HepG2 (cell line): ENCODE data around the gene C12orf60. TPM values are rescaled to one million over a fixed set of nuclear protein-coding genes. Genes with fewer than 3 reads are reported as not detected.

Experiments used
- CREB1 ChIP-seq, 2 experiments: fragments of 450-650 bp in 1 of 2; IDR thresholded peaks; 2 replicates each; pipeline ENCODE4 v1.6.1; 2016 to 2017; ENCODE audit warnings: control low read depth in 1 of 2, mild to moderate bottlenecking in 1 of 2, missing compliant biosample characterization in 1 of 2, missing genetic modification characterization in 1 of 2
- FOSL2 ChIP-seq: sonication (generic); formaldehyde crosslinking; IDR thresholded peaks from 2 replicates; pipeline ENCODE4 v1.4.0; 2020; ENCODE audit warnings: missing genetic modification reagents
- FOXK1 ChIP-seq: sonication (generic); formaldehyde crosslinking; IDR thresholded peaks from 2 replicates; pipeline ENCODE4 v1.4.0; 2020; ENCODE audit warnings: low read depth, missing genetic modification reagents, borderline replicate concordance
- HOXA5 ChIP-seq: sonication (generic); formaldehyde crosslinking; IDR thresholded peaks from 2 replicates; pipeline ENCODE4 v1.4.0; 2020; ENCODE audit warnings: missing genetic modification reagents
- KIAA2018 ChIP-seq: sonication (generic); formaldehyde crosslinking; IDR thresholded peaks from 2 replicates; pipeline ENCODE4 v1.5.0; 2020; ENCODE audit warnings: mild to moderate bottlenecking, missing genetic modification reagents, borderline replicate concordance
- POGK ChIP-seq: sonication (generic); formaldehyde crosslinking; conservative IDR thresholded peaks from 2 replicates; pipeline ENCODE4 v1.8.0; 2022; ENCODE audit warnings: mild to moderate bottlenecking, moderate library complexity, missing genetic modification reagents
- POGZ ChIP-seq: sonication (generic); formaldehyde crosslinking; IDR thresholded peaks from 2 replicates; pipeline ENCODE4 v1.4.0; 2020; ENCODE audit warnings: mild to moderate bottlenecking, missing genetic modification reagents
- ZIK1 ChIP-seq: sonication (generic); formaldehyde crosslinking; IDR thresholded peaks from 2 replicates; pipeline ENCODE4 v1.5.0; 2020; ENCODE audit warnings: mild to moderate bottlenecking, low read depth, missing genetic modification reagents, borderline replicate concordance
- ZNF317 ChIP-seq: sonication (generic); formaldehyde crosslinking; IDR thresholded peaks from 2 replicates; pipeline ENCODE4 v1.5.0; 2020; ENCODE audit warnings: mild to moderate bottlenecking, missing genetic modification reagents
- ZNF816 ChIP-seq: sonication (generic); formaldehyde crosslinking; IDR thresholded peaks from 2 replicates; pipeline ENCODE4 v1.8.0; 2022; ENCODE audit warnings: missing genetic modification reagents, mild to moderate bottlenecking, borderline replicate concordance
- ZNF83 ChIP-seq: sonication (generic); formaldehyde crosslinking; IDR thresholded peaks from 2 replicates; pipeline ENCODE4 v1.4.0; 2020; ENCODE audit warnings: missing genetic modification reagents, mild to moderate bottlenecking, borderline replicate concordance
- polyA plus RNA-seq, 8 experiments: library from polyadenylated mRNA; depleted of rRNA in 3 of 8; stranded (reverse) in 7 of 8; unstranded in 1 of 8; fragments of >200 nt; fragmentation: Illumina TruSeq in 4 of 8; extraction: Trizol in 4 of 8; gene quantifications; 2 replicates each; pipeline versions ENCODE4 v1.2.1 to v1.2.3, GENCODE V29; 2011 to 2016; ENCODE audit warnings: low read depth in 4 of 8, missing spikeins in 1 of 8, mixed read lengths in 1 of 8; ENCODE audit not compliant: insufficient read depth in 1 of 8
- total RNA-seq, 5 experiments: library from RNA; depleted of rRNA; stranded (reverse); fragments of >200 nt; fragmentation: Illumina TruSeq; extraction: Trizol; gene quantifications; 2 replicates each; pipeline ENCODE4 v1.2.3, GENCODE V29; 2016; ENCODE audit warnings: low read depth in 1 of 5
- TF ChIP-seq, protein P1 (sequence below): sonication (generic); formaldehyde crosslinking; IDR thresholded peaks from 2 replicates; pipeline ENCODE4 v1.5.0; 2020; ENCODE audit warnings: missing genetic modification reagents, mild to moderate bottlenecking, borderline replicate concordance
- TF ChIP-seq, protein P2 (sequence below): sonication (generic); formaldehyde crosslinking; IDR thresholded peaks from 2 replicates; pipeline ENCODE4 v1.8.1; 2023; ENCODE audit warnings: mild to moderate bottlenecking, missing genetic modification reagents

Gene C12orf60
- total and polyA plus RNA-seq, 2 of the 13 experiments (the other 11 are each of a cell fraction or from before 2014, with no cell fraction given): 0.55 to 1.4 TPM

GRCh38 chr12:14770496-14771461 is 32.7 kb upstream of the C12orf60 start (continued):
- TF ChIP-seq KIAA2018 (CRISPR knock-in tag) (no peak), FOXK1 (CRISPR knock-in tag) (peak; percentile 10; the same call in 1 of the 2 replicates), FOSL2 (CRISPR knock-in tag) (peak; percentile 35), POGK (peak; percentile 54; the same call in 1 of the 2 replicates), ZNF83 (CRISPR knock-in tag) (no peak), POGZ (CRISPR knock-in tag) (peak; percentile 79), ZNF317 (peak; percentile 15; the same call in 1 of the 2 replicates), CREB1 (IDR thresholded peaks at IDR 0.05) (peak; percentile 70), CREB1 (CRISPR knock-in tag; IDR thresholded peaks at IDR 0.05) (peak; percentile 42; the same call in 1 of the 2 replicates), ZIK1 (no peak), ZNF816 (CRISPR knock-in tag) (peak; percentile 92), HOXA5 (peak; percentile 79; the same call in 1 of the 2 replicates)
- TF ChIP-seq, protein P1, sequence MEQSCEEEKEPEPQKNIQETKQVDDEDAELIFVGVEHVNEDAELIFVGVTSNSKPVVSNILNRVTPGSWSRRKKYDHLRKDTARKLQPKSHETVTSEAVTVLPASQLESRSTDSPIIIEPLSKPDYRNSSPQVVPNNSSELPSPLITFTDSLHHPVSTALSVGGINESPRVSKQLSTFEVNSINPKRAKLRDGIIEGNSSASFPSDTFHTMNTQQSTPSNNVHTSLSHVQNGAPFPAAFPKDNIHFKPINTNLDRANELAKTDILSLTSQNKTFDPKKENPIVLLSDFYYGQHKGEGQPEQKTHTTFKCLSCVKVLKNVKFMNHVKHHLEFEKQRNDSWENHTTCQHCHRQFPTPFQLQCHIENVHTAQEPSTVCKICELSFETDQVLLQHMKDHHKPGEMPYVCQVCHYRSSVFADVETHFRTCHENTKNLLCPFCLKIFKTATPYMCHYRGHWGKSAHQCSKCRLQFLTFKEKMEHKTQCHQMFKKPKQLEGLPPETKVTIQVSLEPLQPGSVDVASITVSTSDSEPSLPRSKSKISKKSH (CRISPR knock-in tag): peak; percentile 83; the same call in 1 of the 2 replicates
- TF ChIP-seq, protein P2, sequence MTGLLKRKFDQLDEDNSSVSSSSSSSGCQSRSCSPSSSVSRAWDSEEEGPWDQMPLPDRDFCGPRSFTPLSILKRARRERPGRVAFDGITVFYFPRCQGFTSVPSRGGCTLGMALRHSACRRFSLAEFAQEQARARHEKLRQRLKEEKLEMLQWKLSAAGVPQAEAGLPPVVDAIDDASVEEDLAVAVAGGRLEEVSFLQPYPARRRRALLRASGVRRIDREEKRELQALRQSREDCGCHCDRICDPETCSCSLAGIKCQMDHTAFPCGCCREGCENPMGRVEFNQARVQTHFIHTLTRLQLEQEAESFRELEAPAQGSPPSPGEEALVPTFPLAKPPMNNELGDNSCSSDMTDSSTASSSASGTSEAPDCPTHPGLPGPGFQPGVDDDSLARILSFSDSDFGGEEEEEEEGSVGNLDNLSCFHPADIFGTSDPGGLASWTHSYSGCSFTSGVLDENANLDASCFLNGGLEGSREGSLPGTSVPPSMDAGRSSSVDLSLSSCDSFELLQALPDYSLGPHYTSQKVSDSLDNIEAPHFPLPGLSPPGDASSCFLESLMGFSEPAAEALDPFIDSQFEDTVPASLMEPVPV (CRISPR knock-in tag): 0 out of 2 replicates have a peak, but pooled peaks have one; percentile 58
